Placental pericyte (primary cell): ENCODE measurements around the gene SMYD1. TPM values are rescaled to one million over a fixed set of nuclear protein-coding genes. Genes with fewer than 3 reads are reported as not detected.

Experiments used
- small RNA-seq: library from RNA; depleted of rRNA; stranded (forward); fragments of <200 nt; gene quantifications from one replicate; pipeline ENCODE3, GENCODE V24; 2012; ENCODE audit warnings: low replicate concordance
- total RNA-seq: library from RNA; depleted of rRNA; stranded (reverse); fragments of >200 nt; gene quantifications from 2 replicates; pipeline ENCODE4 v1.2.3, GENCODE V29; 2012

Gene SMYD1
- total RNA-seq: not detected in 2 replicates

DNA sequence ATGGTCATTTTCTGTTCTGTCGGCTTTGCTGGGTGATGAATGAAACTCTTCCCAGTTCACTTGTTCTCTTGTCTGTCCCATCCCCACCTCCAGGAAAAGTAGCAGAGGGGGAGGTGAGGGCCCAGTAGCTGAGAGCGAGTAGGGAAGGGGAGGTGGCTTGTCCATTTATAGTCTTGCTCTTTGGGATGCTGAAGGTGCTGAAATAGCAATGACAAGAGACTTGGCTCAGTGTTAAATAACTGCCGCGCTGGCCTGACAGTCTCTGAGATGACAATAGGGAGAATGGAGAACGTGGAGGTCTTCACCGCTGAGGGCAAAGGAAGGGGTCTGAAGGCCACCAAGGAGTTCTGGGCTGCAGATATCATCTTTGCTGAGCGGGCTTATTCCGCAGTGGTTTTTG, at the start of gene SMYD1:
Gene SMYD1, plus strand, starts transcription at position 228 of the 400 bp plus-strand sequence. Its CDS starts 40 bp downstream, at position 268.

DNA sequence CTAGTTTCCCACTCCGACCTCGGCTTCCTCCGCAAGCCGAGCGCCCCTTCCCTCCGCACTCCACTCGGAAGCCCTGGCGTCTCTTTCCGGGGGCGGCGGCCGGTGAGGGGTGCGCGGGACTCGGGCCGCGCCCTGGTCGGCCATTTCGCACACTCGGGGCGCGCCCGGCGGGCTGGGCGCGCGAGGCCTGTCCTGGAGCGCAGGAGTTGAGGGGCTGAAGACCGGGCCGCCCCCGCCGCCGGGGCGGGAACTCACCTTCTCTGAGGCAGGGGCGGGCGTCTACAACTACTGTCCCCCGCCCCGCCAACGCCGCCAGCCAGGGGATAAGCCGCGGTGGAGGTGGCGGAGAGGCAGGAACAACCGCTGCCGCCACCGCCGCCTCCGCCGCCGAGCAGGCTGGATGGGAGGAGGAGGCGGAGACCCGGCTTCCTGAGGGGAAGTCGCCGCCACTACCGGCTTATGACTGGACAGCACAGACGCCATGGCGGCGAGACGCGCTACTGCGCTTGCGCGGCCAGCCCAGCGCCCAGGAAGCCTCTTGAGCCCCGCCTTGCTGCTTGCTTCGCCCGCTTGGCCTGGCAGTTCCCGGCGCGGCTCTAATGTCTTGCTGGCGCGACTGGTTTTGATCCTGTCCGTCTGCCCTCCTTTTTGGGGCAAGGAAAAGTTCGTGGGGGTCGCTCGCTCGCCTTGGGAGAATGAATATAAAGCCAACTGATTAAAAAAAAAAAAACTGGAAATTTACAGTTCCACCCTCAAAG, 12.1 kb upstream of the SMYD1 start, which contains the start of gene KRCC1:
Gene KRCC1, minus strand, starts transcription at position 413 of the 758 bp plus-strand sequence. CDS start 27,220 bp downstream, outside the sequence.

DNA sequence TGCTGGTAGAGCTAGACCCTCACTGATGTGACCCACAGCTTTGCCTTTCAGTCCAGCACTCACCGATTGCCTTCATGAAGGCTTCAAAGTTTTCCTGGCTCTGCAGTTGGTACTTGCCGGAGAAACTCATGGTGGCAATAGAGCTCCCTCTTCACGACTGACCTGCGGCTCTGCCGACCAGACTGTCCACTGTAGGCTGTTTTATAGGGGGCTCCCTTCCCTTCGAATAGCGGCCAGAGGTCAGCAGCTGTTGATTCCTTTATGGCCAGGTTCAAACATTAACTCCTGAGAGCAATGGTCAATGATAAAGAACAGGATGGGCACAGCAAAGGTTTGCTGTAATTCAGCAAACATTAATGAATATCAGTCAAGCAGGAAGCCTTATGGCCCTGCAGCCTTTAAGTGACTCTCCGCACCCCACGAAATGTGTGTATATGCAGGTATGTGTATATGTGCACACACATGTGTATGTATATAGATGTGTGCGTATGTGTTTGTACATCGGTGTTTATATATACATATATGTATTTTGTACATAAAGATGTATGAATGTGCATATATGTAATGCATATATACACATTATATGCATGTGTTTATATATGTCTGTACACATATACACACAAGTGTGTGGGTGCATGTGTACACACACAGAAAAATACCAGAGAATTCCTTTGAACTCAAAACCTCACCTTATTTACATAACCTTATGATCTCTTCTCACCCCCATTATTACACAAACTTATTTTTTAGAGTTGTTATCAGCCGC, 60.4 kb downstream of the SMYD1 start, which contains the start of gene FABP1:
Gene FABP1, minus strand, starts transcription at position 175 of the 766 bp plus-strand sequence. Its CDS starts 45 bp downstream, at position 130.

Small RNA genes within 50 kb of the gene (small RNA-seq; reads per million reads assigned to genes)
- not detected for gene MIR4780

Other genes with a start within 250 kb of the SMYD1 start
- gene RGPD2, start 242.0 kb upstream of the SMYD1 start, total RNA-seq: 9.2 and 9.9 TPM in 2 replicates
- not detected in 2 replicates for gene RNU2-63P, start 51.3 kb upstream of the SMYD1 start, total RNA-seq
- 17.1 and 17.5 TPM in 2 replicates for gene KRCC1, start 12.0 kb upstream of the SMYD1 start, total RNA-seq
- gene FABP1, start 60.2 kb downstream of the SMYD1 start, total RNA-seq: not detected in 2 replicates
- gene THNSL2, start 102.5 kb downstream of the SMYD1 start, total RNA-seq: 1.1 and 1.5 TPM in 2 replicates